Brain pericyte (primary cell): ENCODE results near the gene MREG.
"Not testable (repeated sequence)": the region's sequence is repeated elsewhere in the genome, so short reads cannot be mapped to it uniquely, and the experiment has no call there.

Source experiments
- DNase-seq: peaks from one replicate; pipeline ENCODE4 v3.0.0-alpha.2; 2012; ENCODE audit warnings: low read depth, low spot score

MREG gene

DNA sequence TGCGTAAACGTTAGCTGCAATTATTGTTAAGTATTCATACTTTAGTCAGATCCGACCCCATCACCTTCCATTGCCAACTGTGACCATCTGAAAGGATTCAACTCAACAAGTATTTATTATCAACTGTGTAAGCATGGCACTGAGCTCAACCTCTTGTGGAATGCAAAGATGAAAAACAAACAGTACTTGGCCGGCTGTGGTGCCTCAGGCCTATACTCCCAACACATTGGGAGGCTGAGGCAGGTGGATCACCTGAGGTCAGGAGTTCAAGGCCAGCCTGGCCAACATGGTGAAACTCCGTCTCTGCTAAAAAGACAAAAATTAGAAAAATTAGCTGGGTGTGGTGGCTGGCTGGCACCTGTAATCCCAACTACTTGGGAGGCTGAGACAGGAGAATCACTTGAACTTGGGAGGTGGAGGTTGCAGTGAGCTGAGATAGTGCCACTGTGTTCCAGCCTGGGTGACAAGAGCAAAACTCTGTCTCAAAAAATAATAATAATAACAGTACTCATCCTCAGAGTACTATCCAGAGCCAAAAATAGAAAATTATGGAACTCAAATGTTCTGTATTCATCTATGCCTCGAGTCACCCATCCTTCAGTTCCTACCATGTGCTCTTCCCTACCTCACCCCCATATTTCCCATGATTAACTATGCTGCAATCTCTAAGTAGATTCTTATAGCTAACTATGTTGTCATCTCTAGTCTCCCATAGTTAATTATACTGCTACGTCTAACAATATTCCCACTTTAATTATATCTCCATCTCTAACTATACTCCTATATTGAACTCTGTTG is 8.6 kb upstream of the MREG start:
- DNase-seq = no peak

DNA sequence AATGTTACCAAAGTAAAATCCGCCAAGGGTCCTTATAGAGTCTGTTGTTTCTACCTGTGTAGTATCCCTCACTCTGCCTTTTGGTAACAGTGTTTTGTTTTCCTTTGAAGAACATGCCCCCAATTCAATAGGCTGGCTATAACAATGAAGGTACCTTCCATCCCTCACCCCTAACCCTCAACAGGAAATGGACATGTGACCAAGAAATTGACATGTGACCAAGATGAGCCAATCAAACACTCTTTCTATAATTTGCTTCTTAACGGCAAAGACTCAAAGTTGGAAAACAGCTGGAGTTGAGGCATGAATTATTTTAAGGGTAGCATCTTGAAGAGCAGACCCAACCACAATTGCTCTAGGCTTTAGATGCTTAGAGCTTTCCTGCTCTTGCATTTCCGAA is 5.4 kb upstream of the MREG start:
- no peak for DNase-seq

- no peak for DNase-seq
Observed at GRCh38 chr2:216017365-216017764, 4.0 kb upstream of the MREG start.

DNA sequence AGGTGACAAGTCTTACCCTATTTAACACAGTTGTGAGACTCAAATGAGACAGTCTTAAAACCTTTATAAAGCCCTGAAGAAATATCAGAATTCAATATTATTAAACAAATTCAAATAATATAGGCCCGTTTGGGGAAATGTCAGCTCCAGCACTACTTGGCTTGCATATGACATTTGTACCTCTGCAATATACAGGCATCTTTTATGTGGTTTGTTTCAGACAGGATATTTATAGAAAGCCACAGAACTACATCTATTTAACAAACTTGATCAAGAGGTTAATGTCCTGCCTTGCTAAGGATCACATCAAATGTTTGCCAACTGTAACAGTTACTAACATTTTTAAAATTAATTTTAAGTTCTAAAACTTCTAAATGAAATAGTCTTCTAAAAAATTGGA is 3.2 kb upstream of the MREG start:
- DNase-seq = no peak

DNA sequence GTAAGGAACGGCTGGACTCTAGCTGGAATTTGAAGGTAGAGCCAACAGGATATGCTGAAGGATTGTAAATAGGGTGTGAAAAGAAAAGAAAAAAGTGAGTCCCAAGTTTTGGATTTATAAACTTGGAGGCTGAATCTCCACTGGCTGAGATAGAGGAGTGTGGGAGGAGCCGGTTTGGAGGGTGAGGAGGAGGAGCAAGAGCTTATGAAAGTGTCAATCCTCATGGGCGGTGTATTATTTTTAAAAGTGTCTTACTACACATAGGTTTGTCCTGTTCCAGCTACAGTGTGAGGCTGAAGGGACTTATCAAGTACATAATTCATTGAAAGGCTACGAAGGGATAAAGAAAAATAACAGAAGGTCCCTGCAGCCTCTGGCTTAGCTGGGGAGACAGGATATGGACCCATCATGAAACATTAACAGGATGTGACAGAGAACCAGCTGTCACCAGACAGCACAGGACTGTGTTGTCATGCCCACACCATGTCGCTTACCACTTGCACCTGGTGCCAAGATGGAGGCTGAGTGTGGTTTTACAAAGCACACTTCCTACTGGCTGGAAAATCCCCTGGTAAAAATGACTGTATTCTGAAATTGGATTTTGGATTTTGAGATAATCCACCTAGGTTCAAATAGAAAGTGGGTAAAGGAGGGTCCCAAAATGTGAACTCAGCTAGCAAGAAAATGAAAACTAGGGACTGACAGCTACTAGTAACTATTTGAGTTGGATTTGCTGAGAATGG is 2.5 kb upstream of the MREG start:
- DNase-seq = no peak

GRCh38 chr2:216014986-216015385 is 1.6 kb upstream of the MREG start:
- DNase-seq = no peak

GRCh38 chr2:216014006-216014405 is 655 bp upstream of the MREG start:
- no peak for DNase-seq

- no peak for DNase-seq
Observed at GRCh38 chr2:216012830-216013079, 596 bp downstream of the MREG start.

- DNase-seq = no peak
Observed at GRCh38 chr2:216012133-216012829, 1.1 kb downstream of the MREG start.

DNA sequence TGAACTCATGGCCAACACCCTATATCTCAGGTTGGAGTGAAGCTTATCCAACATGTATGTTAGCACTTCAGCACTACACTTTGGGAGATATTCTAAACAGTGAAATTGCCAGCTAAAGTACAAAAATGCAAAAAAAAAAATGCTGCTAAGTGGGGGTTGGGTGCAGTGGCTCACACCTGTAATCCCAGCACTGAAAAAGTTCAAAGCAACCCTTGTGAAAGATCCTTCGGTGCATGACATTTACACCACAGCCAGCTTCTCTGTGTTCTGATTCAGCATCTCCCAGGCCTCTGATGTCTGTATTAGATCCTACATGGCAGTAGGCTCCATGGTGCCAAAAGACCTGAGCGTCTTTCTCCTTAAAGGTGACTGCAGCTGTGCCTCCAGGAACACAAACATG is 4.1 kb downstream of the MREG start:
- DNase-seq = not testable (repeated sequence)

DNA sequence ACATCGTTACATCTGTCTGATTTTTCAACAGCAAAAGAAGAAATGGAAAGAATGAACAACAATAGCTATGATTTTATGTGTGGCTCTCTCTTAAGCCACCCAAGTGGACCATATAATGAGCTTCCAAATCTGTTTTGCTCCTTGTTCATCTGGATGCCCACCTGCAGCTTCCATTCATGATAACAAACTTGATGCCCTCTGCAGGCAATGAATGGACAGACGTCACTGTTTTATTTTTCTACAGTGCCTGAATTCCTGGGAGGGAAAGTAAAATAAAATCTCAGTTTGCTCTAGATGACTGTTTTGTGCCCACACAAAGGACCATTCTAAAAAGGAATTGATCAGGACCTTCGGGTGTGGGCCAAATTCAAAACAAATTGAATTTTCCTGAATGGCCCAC is 5.0 kb downstream of the MREG start:
- DNase-seq = no peak

GRCh38 chr2:216006164-216006663 is 7.1 kb downstream of the MREG start:
- no peak for DNase-seq

- DNase-seq = no peak
Observed at GRCh38 chr2:216004697-216005283, 8.6 kb downstream of the MREG start.

DNA sequence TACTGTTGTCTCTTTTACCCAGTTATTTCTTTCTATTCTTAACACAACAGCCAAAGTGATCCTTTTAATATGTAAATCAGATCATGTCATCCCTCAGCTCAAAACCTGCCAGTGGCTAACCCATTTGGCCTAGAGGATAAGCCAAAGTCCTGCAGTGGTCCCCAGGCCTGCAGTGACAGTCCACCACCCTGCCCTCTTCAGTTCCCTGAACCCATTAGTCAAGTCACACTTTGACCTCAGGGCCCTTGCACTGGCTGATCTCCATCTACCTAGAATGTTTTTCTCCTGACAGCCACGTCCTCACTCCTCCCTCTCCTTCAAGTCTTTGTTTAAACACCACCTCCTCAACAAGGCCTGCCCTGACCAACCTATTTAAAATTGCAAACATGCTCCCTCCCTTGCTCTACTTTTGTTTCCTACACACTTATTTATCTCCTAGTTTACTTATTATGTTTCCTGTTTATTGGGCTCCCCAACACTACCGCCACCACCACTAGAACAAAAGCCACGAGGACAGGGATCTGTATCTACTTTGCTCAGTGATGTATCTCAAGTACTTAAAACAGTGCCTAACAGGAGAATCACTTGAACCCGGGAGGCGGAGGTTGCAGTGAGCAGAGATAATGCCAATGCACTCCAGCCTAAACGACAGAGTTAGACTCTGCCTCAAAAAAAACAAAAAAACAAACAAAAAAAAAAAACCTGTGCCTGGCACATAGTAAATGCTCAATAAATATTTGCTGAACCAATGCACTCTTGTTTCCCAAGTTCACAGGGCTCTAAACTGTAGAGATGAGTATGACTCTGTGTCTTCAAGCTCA is 9.3 kb downstream of the MREG start:
- no peak for DNase-seq

- DNase-seq = no peak
Observed at GRCh38 chr2:216002693-216003092, 10.7 kb downstream of the MREG start.

DNA sequence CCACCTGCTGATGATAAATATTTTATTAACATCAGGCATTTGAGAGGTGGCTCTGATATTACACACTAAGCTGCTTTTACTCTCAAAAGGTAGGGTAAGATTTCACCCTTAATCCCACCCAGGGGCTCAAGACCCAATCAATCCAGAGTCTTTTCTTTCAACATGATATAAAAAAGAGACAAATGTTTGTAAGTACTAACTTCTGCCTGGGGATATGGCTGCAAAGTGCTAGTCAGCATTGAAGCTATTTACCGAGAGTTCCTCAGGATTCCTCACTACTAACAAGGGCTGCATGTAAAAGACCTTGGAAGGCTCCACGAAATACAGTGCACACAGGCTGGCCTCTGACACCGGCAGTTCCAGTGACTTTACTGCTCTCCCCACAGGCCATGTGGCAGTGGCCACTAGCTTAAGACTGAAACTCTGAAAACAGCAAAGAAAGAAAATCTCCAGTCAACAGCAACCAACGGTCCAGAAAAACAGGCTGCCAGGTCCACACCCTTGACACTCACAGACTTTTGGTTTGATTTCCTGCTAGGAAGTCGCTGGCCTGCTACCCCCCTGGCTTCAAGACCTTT is 11.2 kb downstream of the MREG start:
- DNase-seq = no peak

GRCh38 chr2:216001216-216002100 is 11.9 kb downstream of the MREG start:
- no peak for DNase-seq

DNA sequence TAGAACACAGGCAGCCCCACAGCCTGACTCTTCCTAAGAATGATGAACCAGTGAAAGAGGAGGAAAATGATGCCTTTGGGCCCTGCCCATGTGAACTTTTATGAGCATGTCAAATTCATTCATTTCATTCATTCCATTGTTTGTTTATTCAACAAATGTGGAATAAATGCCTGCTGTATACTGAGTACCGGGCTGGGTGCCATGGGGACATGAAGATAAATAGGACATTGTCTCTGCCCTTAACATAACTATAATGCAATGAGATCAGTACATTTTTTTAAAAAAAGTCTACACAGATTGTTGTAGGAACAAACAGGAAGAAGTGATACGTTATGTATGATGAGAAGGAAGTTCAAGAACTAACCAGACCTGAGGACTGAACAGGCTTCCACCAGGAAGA is 14.7 kb downstream of the MREG start:
- DNase-seq = no peak

GRCh38 chr2:215997219-215997618 is 16.1 kb downstream of the MREG start:
- no peak for DNase-seq

- DNase-seq = no peak
Observed at GRCh38 chr2:215994911-215995310, 18.4 kb downstream of the MREG start.
